ENCODE results near the gene MRPS31. TPM values are rescaled to one million over a fixed set of nuclear protein-coding genes. Genes with fewer than 3 reads are reported as not detected.
A peak's percentile ranks its signal among the peaks of the same experiment; 100 is the strongest.

The MRPS31 gene
- total RNA-seq, 4 donors from 2014 or later, result 12.2 to 24.3 (median 22.1) TPM

DNA sequence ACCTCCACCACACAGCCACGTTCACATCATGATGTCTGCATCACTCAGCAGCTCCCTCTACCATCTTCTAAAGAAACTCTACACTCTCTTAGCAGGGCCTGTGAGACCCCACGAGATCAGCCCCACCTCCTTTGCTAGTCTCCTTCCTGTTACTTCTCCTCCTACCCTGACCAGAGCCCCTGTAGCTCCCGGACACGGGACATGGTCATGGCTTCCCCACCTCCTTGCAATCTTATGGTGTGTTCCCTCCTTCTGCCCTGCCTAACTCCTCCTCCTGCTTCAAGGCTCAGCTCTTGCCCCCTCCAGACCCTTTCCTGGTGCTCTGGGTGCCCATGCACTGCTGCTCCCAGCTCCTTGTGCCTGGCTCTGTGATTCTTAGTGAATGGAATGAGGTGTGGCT is 8.1 kb upstream of the MRPS31 start:
- WGBS, 2 donors, result 18 to 34% methylated on average over 4 of the region's 4 CpGs
- H3K36me3 ChIP-seq, result no peaks in the 10 kb centered on the region
- TF ChIP-seq, protein P1, sequence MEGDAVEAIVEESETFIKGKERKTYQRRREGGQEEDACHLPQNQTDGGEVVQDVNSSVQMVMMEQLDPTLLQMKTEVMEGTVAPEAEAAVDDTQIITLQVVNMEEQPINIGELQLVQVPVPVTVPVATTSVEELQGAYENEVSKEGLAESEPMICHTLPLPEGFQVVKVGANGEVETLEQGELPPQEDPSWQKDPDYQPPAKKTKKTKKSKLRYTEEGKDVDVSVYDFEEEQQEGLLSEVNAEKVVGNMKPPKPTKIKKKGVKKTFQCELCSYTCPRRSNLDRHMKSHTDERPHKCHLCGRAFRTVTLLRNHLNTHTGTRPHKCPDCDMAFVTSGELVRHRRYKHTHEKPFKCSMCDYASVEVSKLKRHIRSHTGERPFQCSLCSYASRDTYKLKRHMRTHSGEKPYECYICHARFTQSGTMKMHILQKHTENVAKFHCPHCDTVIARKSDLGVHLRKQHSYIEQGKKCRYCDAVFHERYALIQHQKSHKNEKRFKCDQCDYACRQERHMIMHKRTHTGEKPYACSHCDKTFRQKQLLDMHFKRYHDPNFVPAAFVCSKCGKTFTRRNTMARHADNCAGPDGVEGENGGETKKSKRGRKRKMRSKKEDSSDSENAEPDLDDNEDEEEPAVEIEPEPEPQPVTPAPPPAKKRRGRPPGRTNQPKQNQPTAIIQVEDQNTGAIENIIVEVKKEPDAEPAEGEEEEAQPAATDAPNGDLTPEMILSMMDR (IDR thresholded peaks at IDR 0.05), result no peak
- TF ChIP-seq POLR2A (IDR thresholded peaks at IDR 0.05) (no peak), EP300 (IDR thresholded peaks at IDR 0.05) (no peak)

DNA sequence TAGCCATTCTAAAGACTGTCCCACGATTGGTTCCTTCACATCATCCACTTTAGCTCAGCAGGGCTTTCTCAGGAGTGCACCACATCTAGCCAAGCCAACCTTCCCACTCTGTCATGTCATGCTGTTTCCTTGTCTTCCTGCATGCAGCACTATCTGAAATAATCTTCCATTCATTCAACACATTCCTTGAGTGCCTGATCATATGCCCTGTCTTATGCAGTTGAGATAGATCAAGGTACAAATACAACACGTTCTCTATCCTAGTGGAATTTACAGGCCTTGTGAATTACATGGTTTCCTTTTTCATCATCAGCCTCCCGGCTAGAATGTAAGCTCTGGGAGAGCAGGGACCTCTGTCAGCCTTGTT is 6.8 kb upstream of the MRPS31 start:
- no peak overlapping the region for H3K4me3 ChIP-seq
- H3K4me1 ChIP-seq, result peaks cover 0 to 4% (median 2%) of the 10 kb centered on the region in 4 donors
- DNase-seq (ENCODE audit: low spot score in 2 of 2), result no peak
- H3K27me3 ChIP-seq, result no peaks in the 10 kb centered on the region
- no peak overlapping the region for H3K27ac ChIP-seq
- no peaks in the 10 kb centered on the region for H3K9me3 ChIP-seq
- TF ChIP-seq POLR2A (IDR thresholded peaks at IDR 0.05) (no peak), EP300 (IDR thresholded peaks at IDR 0.05) (no peak)
- TF ChIP-seq, protein P1 (IDR thresholded peaks at IDR 0.05), result no peak
- H3K36me3 ChIP-seq, result no peaks in the 10 kb centered on the region
- 42 to 45% methylated on average over 3 of the region's 3 CpGs for WGBS, 2 donors

More for the DNA sequence above, 8.1 kb upstream of the MRPS31 start:
- H3K27ac ChIP-seq, result no peak overlapping the region
- DNase-seq (ENCODE audit: low spot score in 2 of 2), result no peak
- H3K9me3 ChIP-seq, result no peaks in the 10 kb centered on the region
- H3K4me1 ChIP-seq, result peaks cover 0 to 4% (median 2%) of the 10 kb centered on the region in 4 donors
- H3K27me3 ChIP-seq, result no peaks in the 10 kb centered on the region
- H3K4me3 ChIP-seq, result no peak overlapping the region

DNA sequence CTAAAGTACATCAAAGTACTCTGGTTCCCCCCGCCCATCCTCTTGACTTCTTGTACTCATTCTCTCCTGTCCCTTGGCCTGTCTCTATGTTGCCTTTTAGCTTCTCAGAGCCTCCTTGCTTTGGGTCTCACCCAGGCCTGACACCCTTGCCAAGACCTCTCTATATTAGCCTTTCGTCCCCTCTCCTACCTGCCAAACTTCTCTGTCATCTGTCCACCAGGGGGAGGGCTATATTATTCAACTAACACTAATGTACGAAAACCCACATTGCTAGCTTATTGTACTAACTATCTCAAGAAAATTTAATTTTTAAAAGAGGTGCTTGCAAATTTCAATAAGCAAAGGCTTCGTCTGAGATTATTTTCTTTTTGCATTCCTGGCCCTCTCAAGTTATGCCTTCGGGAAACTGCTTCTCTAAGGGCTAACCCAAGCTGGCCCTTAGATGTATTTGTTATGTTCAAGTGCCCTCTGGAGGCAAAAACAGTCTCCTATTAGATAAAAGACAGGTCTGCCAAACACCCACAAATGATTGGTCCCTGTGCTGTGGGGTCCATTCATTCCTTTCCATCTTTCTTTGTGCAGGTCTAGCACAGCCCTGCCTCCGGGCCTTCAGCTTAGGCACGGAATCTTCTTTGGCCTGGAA is 6.3 kb upstream of the MRPS31 start:
- Histone ChIP-seq H3K27me3 (no peaks in the 10 kb centered on the region), H3K9me3 (no peaks in the 10 kb centered on the region), H3K4me3 (peak overlapping the region in 1 of 4 donors; percentile 27), H3K27ac (no peak overlapping the region), H3K36me3 (no peaks in the 10 kb centered on the region), H3K4me1 (peaks cover 0 to 4% (median 2%) of the 10 kb centered on the region in 4 donors)
- no peak for TF ChIP-seq EP300 (IDR thresholded peaks at IDR 0.05)
- TF ChIP-seq, protein P1 (IDR thresholded peaks at IDR 0.05), result peak; percentile 56 to 73 (median 62)
- WGBS, 2 donors, result 15 to 16% methylated on average over 7 of the region's 7 CpGs
- peak in 1 of 2 donors; percentile 64 for DNase-seq (ENCODE audit: low spot score in 2 of 2)

- Histone ChIP-seq H3K4me1 (peaks cover 0 to 4% (median 2%) of the 10 kb centered on the region in 4 donors), H3K9me3 (no peaks in the 10 kb centered on the region), H3K36me3 (no peaks in the 10 kb centered on the region), H3K4me3 (no peak overlapping the region), H3K27me3 (no peaks in the 10 kb centered on the region), H3K27ac (no peak overlapping the region)
- TF ChIP-seq EP300 (IDR thresholded peaks at IDR 0.05), result no peak
- TF ChIP-seq POLR2A (IDR thresholded peaks at IDR 0.05), result no peak
- TF ChIP-seq, protein P1 (IDR thresholded peaks at IDR 0.05), result no peak
- no peak for DNase-seq (ENCODE audit: low spot score in 2 of 2)
- WGBS, 2 donors, result 58 to 72% methylated on average over 7 of the region's 7 CpGs
Observed at GRCh38 chr13:40776681-40777165, 5.7 kb upstream of the MRPS31 start.

DNA sequence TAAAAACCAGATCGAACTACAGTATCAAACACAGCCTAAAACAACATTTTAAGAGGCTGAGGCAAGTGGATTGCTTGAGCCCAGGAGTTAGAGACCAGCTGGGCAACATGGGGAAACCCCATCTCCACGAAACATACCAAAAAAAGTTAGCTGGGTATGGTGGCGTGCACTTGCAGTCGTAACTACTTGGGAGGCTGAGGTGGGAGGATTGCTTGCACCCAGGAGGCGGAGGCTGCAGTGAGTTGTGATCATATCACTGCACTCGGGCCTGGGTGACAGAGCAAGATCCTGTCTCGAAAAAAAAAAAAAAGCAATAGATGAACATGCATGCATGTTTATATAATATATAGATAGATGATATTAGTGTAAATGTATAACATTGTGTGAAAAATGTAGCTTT is 5.2 kb upstream of the MRPS31 start:
- H3K9me3 ChIP-seq, result no peaks in the 10 kb centered on the region
- WGBS, 2 donors, result 85 to 94% methylated on average over 7 of the region's 7 CpGs
- H3K27ac ChIP-seq, result no peak overlapping the region
- DNase-seq (ENCODE audit: low spot score in 2 of 2), result no peak
- no peaks in the 10 kb centered on the region for H3K27me3 ChIP-seq
- no peaks in the 10 kb centered on the region for H3K36me3 ChIP-seq
- no peak overlapping the region for H3K4me3 ChIP-seq
- TF ChIP-seq EP300 (IDR thresholded peaks at IDR 0.05) (no peak), POLR2A (IDR thresholded peaks at IDR 0.05) (no peak)
- TF ChIP-seq, protein P1 (IDR thresholded peaks at IDR 0.05), result no peak
- peaks cover 0 to 4% (median 2%) of the 10 kb centered on the region in 4 donors for H3K4me1 ChIP-seq

Measured in tibial nerve (tissue), 4 donors.